SK-N-SH (cell line): ENCODE results near the gene LHFPL5. TPM values are rescaled to one million over a fixed set of nuclear protein-coding genes. Genes with fewer than 3 reads are reported as not detected.

Source experiments
- CTCF ChIA-PET: fragments of 300-600, 350-600 bp; formaldehyde crosslinking; extraction: SDS; loops from one replicate; lab custom pipeline; 2021; lab: Yijun Ruan, JAX
- POLR2A ChIA-PET: fragments of 350-600 bp; sonication (Branson Sonifier 250); formaldehyde crosslinking; extraction: SDS; loops from one replicate; lab custom pipeline; 2020; ENCODE audit warnings: antibody characterized with exemption, inconsistent platforms; lab: Yijun Ruan, JAX
- DNase-seq: peaks from one replicate; pipeline ENCODE4 v3.0.0; 2012
- H2AFZ ChIP-seq: fragments of 200-600 bp; sonication (generic); 2 replicates; pipeline ENCODE4 v1.8.1; 2016; ENCODE audit warnings: antibody characterized with exemption, mild to moderate bottlenecking, low read depth
- H3F3A ChIP-seq: fragments of 200-600 bp; sonication (generic); replicated peaks from 2 replicates; pipeline ENCODE3; 2016; ENCODE audit warnings: antibody characterized with exemption, mild to moderate bottlenecking; ENCODE audit not compliant: insufficient read depth
- H3K27ac ChIP-seq, 2 experiments: fragments of 200-500 bp in 1 of 2; fragments of 200-600 bp in 1 of 2; sonication (Bioruptor generic) in 1 of 2; sonication (generic), shearing (Covaris generic) in 1 of 2; 2 replicates each; pipeline versions ENCODE4 v1.5.1 to v1.6.1; 2014 to 2016; ENCODE audit warnings: low read depth in 2 of 2, inconsistent platforms in 1 of 2, low read length in 1 of 2, mild to moderate bottlenecking in 1 of 2, mixed read lengths in 1 of 2
- H3K27me3 ChIP-seq: fragments of 200-600 bp; sonication (generic), shearing (Covaris generic); 2 replicates; pipeline ENCODE4 v1.6.1; 2016; ENCODE audit warnings: mixed run types; ENCODE audit not compliant: insufficient read depth
- H3K36me3 ChIP-seq, 2 experiments: fragments of 200-500 bp in 1 of 2; fragments of 200-600 bp in 1 of 2; sonication (Bioruptor generic) in 1 of 2; sonication (generic) in 1 of 2; replicated peaks in 1 of 2; 2 replicates each; pipeline versions ENCODE3 to v1.5.1; 2014 to 2016; ENCODE audit warnings: low read length in 1 of 2, mild to moderate bottlenecking in 1 of 2; ENCODE audit not compliant: insufficient read depth in 2 of 2, control insufficient read depth in 1 of 2
- H3K4me1 ChIP-seq, 2 experiments: fragments of 200-500 bp in 1 of 2; fragments of 200-600 bp in 1 of 2; sonication (Bioruptor generic) in 1 of 2; sonication (generic), shearing (Covaris generic) in 1 of 2; 2 replicates each; pipeline versions ENCODE4 v1.5.1 to v1.6.1; 2014 to 2016; ENCODE audit warnings: low read depth in 1 of 2, low read length in 1 of 2, mixed run types in 1 of 2; ENCODE audit not compliant: insufficient read depth in 2 of 2, control insufficient read depth in 1 of 2
- H3K4me2 ChIP-seq: fragments of 200-600 bp; sonication (generic), shearing (Covaris generic); 2 replicates; pipeline ENCODE4 v1.6.1; 2017; ENCODE audit warnings: mixed run types
- H3K4me3 ChIP-seq, 2 experiments: fragments of 200-500 bp in 1 of 2; fragments of 200-600 bp in 1 of 2; sonication (Bioruptor generic) in 1 of 2; sonication (generic), shearing (Covaris generic) in 1 of 2; 2 replicates each; pipeline versions ENCODE4 v1.5.1 to v1.8.1; 2014 to 2016; ENCODE audit warnings: low read depth in 2 of 2, inconsistent platforms in 1 of 2, low read length in 1 of 2, mild to moderate bottlenecking in 1 of 2, mixed read lengths in 1 of 2, moderate library complexity in 1 of 2
- H3K79me2 ChIP-seq: fragments of 200-600 bp; sonication (generic); 2 replicates; pipeline ENCODE4 v1.8.1; 2017; ENCODE audit warnings: mild to moderate bottlenecking; ENCODE audit not compliant: insufficient read depth
- H3K9ac ChIP-seq: fragments of 200-600 bp; sonication (generic); 2 replicates; pipeline ENCODE4 v1.6.1; 2017; ENCODE audit warnings: mixed run types
- H3K9me2 ChIP-seq: fragments of 200-600 bp; sonication (generic); 2 replicates; pipeline ENCODE4 v1.6.1; 2017; ENCODE audit warnings: mixed run types
- H3K9me3 ChIP-seq: fragments of 200-600 bp; sonication (generic); 2 replicates; pipeline ENCODE4 v1.6.1; 2017; ENCODE audit warnings: mixed run types, mild to moderate bottlenecking, moderate library complexity
- H4K20me1 ChIP-seq: fragments of 200-600 bp; sonication (generic); 2 replicates; pipeline ENCODE4 v1.6.1; 2017; ENCODE audit warnings: mild to moderate bottlenecking, mixed run types; ENCODE audit not compliant: insufficient read depth
- EP300 ChIP-seq, 2 experiments: IDR thresholded peaks; 2 replicates each; pipeline versions ENCODE4 v1.4.0 to v1.6.1; 2012; ENCODE audit warnings: borderline replicate concordance in 1 of 2, low read depth in 1 of 2, low read length in 1 of 2
- EZH2phosphoT487 ChIP-seq: fragments of 200-600 bp; sonication (generic); IDR thresholded peaks from 2 replicates; pipeline ENCODE4 v1.6.1; 2017; ENCODE audit warnings: low read depth, mixed run types, mild to moderate bottlenecking, antibody characterized with exemption, moderate library complexity, borderline replicate concordance
- FOXJ3 ChIP-seq: sonication (generic); formaldehyde crosslinking; IDR thresholded peaks from 2 replicates; pipeline ENCODE4 v1.5.1; 2020; ENCODE audit warnings: mild to moderate bottlenecking, missing genetic modification reagents
- GATA2 ChIP-seq: sonication (generic); formaldehyde crosslinking; IDR thresholded peaks from 2 replicates; pipeline ENCODE4 v1.5.0; 2020; ENCODE audit warnings: mild to moderate bottlenecking, missing genetic modification reagents
- IRF3 ChIP-seq: fragments of 150-350 bp; IDR thresholded peaks from 2 replicates; pipeline ENCODE4 v1.6.1; 2016; ENCODE audit warnings: mild to moderate bottlenecking, low read depth, low read length
- JUND ChIP-seq: IDR thresholded peaks from 2 replicates; pipeline ENCODE4 v1.4.0; 2012
- MEF2A ChIP-seq: IDR thresholded peaks from 2 replicates; pipeline ENCODE4 v1.4.0; 2012; ENCODE audit warnings: low read depth, borderline replicate concordance
- POLR2AphosphoS5 ChIP-seq: IDR thresholded peaks from 2 replicates; pipeline ENCODE4 v1.6.1; 2012; ENCODE audit warnings: low read depth, low read length
- RFX5 ChIP-seq: IDR thresholded peaks from 2 replicates; pipeline ENCODE4 v1.6.1; 2012; ENCODE audit warnings: mild to moderate bottlenecking, improper control_type of control experiment, low read length
- SMC3 ChIP-seq: IDR thresholded peaks from 2 replicates; pipeline ENCODE4 v1.6.1; 2012; ENCODE audit warnings: low read depth, low read length, improper control_type of control experiment
- TEAD4 ChIP-seq: IDR thresholded peaks from 2 replicates; pipeline ENCODE4 v1.4.0; 2012; ENCODE audit warnings: mild to moderate bottlenecking, borderline replicate concordance; ENCODE audit not compliant: insufficient read depth
- USF2 ChIP-seq: fragments of 150-350 bp; IDR thresholded peaks from 2 replicates; pipeline ENCODE4 v1.6.1; 2017; ENCODE audit warnings: antibody characterized with exemption, low read length, low read depth, borderline replicate concordance
- WGBS: methylation state at CpG from one replicate; pipeline ENCODE4 v1.1.6; 2017; ENCODE audit warnings: low lambda C conversion rate; 5-methylcytosine and 5-hydroxymethylcytosine counted together
- polyA plus RNA-seq, 3 experiments: library from polyadenylated mRNA; depleted of rRNA; stranded (reverse); fragments of >200 nt; gene quantifications; 2 replicates each; pipeline ENCODE4 v1.2.3, GENCODE V29; 2012
- TF ChIP-seq, protein P1 (sequence below): IDR thresholded peaks from 2 replicates; pipeline ENCODE4 v1.4.0; 2012; ENCODE audit warnings: low read depth, borderline replicate concordance

Gene LHFPL5
- polyA plus RNA-seq, 1 of the 3 experiments (the other 2 are of a cell fraction) = not detected

DNA sequence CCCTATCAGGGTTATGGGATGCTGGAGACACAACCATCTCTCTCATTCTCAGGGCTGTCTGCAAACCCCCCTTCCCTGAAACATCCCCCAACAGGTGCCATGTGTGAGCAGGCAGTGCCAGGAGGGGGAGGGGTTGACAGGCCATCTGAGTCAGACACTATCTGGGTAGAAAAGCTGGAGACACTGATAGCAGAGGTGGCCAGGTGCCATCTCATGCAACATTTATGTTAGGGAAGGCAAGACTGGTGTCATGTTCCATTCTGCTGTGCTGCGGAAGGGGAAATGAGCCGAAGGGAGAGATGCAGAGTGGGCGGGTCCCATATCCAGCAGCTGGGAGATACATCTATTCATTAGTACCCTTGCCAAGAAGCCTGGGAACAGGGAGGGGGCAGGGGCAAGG lies 3.5 kb downstream of the LHFPL5 start:
- 65% methylated on average over 3 of the region's 3 CpGs for WGBS
- no peaks in the 10 kb centered on the region for H3K9me3 ChIP-seq

DNA sequence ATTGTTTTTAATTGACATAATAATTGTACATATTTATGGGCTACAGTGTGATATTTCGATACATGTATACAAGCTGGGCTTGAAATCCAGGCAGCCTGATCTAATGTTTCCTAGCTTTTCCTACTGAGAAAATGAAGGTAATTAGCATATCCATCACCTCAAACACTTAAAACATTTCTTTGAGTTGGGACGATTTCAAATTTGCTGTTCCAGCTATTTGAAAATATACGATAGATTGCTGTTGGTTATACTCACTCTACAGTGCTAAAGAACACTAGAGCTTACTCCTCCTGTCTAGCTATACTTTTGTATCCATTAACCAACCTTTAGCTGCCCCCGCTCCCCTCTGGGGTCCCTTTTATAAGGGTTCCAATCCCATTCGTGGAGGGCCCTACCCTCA lies 4.7 kb downstream of the LHFPL5 start:
- H3K79me2 ChIP-seq = no peaks in the 10 kb centered on the region
- no peak overlapping the region for H3K4me2 ChIP-seq
- no peaks in the 10 kb centered on the region for H3K9me3 ChIP-seq
- CTCF ChIA-PET = no interaction called here
- no peaks in the 10 kb centered on the region for H3K36me3 ChIP-seq
- no peak overlapping the region for H2AFZ ChIP-seq
- TF ChIP-seq JUND (no peak), MEF2A (no peak)
- POLR2A ChIA-PET = no interaction called here
- no peaks in the 10 kb centered on the region for H3F3A ChIP-seq
- H3K4me1 ChIP-seq = peaks cover 7 to 8% of the 10 kb centered on the region in 2 experiments; a peak in 2 of 4 replicates
- 78% methylated on average over 5 of the region's 5 CpGs for WGBS
- H3K4me3 ChIP-seq = no peak overlapping the region
- no peak overlapping the region for H3K27ac ChIP-seq
- no peak for DNase-seq
- H3K9ac ChIP-seq = no peak overlapping the region
- H3K9me2 ChIP-seq = no peaks in the 10 kb centered on the region
- no peaks in the 10 kb centered on the region for H3K27me3 ChIP-seq
- H4K20me1 ChIP-seq = no peaks in the 10 kb centered on the region

More for the DNA sequence above, 3.5 kb downstream of the LHFPL5 start:
- Histone ChIP-seq H3K36me3 (no peaks in the 10 kb centered on the region), H3K9me2 (no peaks in the 10 kb centered on the region), H3F3A (no peaks in the 10 kb centered on the region), H3K79me2 (no peaks in the 10 kb centered on the region), H2AFZ (no peak overlapping the region), H3K27me3 (no peaks in the 10 kb centered on the region), H3K4me1 (peaks cover 7 to 8% of the 10 kb centered on the region in 2 experiments; a peak in 2 of 4 replicates), H3K9ac (no peak overlapping the region), H3K27ac (no peak overlapping the region), H3K4me3 (no peak overlapping the region), H4K20me1 (no peaks in the 10 kb centered on the region), H3K4me2 (no peak overlapping the region)
- no peak for TF ChIP-seq USF2
- TF ChIP-seq SMC3 = no peak
- TF ChIP-seq, protein P1, sequence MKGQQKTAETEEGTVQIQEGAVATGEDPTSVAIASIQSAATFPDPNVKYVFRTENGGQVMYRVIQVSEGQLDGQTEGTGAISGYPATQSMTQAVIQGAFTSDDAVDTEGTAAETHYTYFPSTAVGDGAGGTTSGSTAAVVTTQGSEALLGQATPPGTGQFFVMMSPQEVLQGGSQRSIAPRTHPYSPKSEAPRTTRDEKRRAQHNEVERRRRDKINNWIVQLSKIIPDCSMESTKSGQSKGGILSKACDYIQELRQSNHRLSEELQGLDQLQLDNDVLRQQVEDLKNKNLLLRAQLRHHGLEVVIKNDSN = no peak
- TF ChIP-seq GATA2 (CRISPR knock-in tag) = no peak
- TF ChIP-seq POLR2AphosphoS5 = no peak
- no peak for TF ChIP-seq TEAD4
- TF ChIP-seq FOXJ3 (CRISPR knock-in tag) = no peak
- no peak for TF ChIP-seq IRF3
- no peak for TF ChIP-seq MEF2A
- TF ChIP-seq EZH2phosphoT487 = no peak
- no peak for TF ChIP-seq EP300 (IDR thresholded peaks at IDR 0.05; ENCODE audit: borderline replicate concordance in 1 of 2, low read depth in 1 of 2, low read length in 1 of 2)
- TF ChIP-seq RFX5 = no peak
- ChIA-PET POLR2A (no interaction called here), CTCF (no interaction called here)
- no peak for DNase-seq
